ENCODE results near the gene CDK16.

The CDK16 gene

DNA sequence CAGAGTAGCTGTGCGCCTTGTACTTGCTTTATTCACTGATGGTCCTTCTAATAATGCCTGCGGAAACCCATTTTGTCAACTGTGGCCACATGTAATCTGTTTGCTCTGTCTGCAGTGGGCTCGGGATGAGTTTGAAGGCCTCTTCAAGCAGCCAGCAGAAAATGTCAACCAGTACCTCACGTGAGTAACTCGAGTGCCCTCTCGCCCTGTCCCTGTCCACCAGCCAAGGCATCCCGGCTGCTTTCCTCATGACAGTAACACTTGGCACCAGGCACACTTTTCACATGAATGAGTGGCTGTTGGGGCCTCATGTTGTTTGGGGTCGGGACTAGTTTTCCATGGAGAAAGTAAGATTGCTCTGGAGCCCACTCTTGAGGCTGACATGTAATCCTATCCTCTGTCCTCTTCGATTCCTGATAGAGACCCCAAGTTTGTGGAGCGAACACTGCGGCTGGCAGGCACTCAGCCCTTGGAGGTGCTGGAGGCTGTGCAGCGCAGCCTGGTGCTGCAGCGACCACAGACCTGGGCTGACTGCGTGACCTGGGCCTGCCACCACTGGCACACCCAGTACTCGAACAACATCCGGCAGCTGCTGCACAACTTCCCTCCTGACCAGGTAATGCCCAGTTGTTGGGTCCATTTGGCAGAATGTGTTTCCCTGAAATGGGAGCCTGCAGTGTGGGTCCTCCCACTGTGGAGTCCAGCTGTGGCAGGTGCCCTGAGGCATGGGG lies 8.8 kb upstream of the CDK16 start:
- DNase-seq, result no peak

DNA sequence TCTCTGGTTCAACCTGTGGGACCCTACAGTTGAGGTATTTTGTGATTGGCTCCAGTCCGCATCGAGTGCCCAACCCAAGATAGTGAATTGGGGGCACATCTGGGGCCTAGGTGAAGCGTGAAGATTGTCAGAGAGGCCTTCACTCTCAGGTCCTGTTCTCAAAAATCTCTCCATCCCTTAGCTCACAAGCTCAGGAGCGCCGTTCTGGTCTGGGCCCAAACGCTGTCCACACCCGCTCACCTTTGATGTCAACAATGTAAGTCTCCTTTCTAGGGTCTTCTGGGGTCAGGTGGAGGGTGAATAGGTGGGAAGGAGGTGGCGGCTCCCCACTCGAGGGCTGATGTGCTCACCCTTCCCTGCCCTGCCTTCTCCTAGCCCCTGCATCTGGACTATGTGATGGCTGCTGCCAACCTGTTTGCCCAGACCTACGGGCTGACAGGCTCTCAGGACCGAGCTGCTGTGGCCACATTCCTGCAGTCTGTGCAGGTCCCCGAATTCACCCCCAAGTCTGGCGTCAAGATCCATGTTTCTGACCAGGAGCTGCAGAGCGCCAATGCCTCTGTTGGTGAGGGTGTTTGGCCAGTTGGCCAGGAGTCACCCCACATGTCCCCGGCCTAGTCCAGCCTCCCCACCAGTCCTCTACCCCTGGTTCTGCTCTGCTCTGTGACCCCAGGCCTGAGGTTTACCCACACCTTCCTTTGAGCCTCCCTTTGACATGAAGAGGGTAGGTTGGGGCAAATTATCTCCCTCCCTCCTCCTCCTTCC lies 7.6 kb upstream of the CDK16 start:
- DNase-seq, result no peak

DNA sequence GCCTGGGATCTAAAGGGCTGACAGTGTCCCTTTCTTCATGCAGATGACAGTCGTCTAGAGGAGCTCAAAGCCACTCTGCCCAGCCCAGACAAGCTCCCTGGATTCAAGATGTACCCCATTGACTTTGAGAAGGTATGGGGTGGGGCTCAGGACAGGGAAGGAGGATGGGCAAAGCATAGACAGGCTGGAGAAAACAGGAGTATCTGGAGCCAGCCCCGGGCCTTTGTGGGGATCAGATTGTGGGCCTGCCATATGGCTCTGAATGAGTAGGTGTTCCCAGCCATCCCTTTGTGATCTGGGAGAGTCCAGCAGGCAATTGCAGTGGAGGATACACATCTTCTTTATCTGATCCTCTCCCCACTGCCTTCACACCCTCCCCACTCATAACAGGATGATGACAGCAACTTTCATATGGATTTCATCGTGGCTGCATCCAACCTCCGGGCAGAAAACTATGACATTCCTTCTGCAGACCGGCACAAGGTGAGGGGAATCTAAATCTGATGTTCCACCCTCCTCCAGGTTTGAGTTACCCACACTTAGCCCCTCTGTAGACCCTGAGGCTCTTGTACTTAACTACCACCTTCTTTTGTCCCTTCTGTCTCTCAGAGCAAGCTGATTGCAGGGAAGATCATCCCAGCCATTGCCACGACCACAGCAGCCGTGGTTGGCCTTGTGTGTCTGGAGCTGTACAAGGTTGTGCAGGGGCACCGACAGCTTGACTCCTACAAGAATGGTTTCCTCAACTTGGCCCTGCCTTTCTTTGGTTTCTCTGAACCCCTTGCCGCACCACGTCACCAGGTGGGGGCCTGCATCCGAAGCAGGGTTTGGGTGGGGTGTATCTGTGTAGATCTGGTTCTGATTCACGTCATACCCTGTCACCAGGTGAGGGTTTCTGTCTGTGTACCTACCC lies 5.8 kb upstream of the CDK16 start:
- DNase-seq, result no peak

DNA sequence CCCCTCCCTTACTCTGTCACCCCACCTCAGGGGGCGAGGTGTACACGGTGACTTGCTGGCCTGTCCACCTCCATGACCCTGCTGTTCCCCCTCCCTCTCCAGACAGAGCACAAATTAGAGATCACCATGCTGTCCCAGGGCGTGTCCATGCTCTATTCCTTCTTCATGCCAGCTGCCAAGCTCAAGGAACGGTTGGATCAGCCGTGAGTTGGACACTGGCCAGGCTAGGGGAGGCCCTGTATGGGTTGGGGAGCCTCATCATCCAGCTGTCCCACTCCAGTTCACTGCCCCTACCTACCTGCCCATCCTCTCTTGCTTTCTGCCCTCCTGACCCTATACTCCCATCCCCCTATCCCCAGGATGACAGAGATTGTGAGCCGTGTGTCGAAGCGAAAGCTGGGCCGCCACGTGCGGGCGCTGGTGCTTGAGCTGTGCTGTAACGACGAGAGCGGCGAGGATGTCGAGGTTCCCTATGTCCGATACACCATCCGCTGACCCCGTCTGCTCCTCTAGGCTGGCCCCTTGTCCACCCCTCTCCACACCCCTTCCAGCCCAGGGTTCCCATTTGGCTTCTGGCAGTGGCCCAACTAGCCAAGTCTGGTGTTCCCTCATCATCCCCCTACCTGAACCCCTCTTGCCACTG lies 3.9 kb upstream of the CDK16 start:
- DNase-seq, result no peak

DNA sequence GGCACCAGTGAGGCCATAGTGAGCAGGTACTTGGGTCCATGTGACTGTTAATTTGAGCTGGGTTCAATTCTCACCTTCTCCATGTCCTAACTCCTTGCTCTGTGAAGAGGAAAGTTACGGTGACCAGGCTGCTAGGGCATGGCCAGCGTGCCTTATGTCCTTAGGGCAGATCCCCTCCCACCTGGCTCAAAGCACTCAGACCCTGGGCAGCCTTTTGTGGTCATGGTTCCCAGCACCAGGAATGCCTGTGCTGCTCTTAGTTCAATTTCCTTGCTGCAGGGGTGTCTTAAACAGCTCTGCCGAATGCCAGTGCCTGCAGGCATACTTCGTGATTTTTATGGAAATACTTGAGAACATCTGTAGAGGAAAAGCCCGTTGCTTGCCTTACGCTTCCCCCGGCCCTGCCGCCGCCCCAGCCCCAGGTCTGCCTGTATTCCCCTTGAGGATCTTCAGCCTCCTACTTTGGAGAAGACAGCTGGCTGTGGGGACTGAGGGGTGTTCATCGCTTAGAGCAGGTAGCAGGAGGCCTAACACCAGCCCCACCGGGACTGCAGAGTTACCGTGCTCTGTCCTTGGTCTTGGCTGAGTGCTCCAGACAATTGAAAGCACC lies 3.1 kb upstream of the CDK16 start:
- no peak for DNase-seq

DNA sequence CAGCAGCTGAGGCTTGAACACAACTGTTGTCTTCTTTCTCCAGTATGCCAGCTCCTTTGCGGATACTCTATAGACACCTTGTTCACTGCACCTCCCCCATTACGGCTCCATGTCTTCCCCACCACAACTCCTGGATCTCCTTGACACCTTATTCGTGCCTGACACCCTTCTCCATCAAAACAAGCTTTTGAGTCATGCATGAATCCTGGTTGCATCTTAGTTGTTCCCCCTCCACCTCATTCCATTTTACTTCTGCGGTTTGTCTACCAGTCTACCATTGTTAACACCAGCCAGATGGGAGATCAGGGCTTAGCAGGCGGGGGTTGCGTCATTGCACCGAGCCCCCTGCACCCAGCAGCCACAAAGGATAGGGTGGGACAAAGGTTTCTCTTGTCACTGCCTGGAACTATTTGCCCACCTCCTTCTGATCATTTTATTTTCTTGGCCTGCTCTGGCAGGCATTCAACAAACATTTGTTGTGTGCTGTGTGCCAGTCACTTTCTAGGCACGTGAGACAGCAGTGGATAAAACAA lies 2.0 kb upstream of the CDK16 start:
- DNase-seq, result no peak

DNA sequence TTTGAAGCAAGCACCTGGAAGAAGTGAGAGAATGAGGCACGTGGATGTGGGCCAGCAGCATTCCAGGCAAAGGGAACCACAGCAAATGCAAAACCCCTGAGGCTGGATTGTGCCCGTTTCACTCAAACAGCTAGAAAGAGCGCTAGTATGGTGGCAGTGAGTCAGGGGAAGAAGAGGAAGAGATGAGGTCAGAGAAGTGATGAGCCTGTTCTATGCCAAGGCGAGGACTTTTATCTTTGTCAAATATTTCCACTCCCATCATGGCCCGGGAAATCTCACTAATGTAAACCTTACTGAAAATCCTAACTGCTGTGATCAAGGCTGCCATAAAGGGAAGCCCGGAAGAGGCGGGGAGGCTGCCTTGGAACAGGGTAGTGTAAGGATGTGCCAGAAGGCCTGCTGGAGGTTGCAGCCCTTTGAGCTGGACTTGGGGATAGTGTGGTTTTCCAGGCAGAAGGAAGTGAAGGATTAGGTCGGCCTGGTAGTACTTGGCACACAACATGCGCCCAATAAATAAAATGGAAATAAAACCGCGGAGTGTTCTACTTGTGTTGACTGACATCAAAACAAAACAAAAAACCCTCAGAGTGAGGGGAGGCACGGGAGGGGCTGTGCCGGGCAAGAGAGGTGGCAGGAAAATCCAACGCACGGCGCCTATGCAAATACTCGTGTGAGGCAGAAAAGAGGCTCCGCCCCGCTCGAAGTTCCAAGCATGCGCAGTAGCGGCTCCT lies 1.2 kb upstream of the CDK16 start:
- peak; percentile 51 for DNase-seq

DNA sequence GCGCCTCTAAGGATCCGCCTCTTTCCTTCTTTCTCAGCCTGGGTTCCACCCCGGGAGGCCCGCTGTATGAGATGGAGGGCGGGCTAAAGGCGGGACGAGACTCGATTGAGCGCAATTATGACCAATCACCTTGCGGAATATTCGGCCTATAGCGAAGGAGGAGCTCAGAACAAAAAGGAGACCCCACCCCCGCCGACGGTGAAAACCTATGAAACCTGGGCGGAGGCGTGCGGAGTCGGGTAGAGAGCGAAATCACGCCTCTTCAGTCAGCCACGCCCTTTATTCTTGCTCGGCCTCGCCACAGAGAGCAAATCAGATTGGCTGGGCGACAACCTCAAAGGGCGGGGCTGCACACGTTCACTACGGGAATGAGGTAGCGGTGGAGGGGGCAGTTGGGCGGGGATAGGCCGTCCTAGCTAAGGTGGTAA lies 615 bp upstream of the CDK16 start:
- DNase-seq, result peak; percentile 96

DNA sequence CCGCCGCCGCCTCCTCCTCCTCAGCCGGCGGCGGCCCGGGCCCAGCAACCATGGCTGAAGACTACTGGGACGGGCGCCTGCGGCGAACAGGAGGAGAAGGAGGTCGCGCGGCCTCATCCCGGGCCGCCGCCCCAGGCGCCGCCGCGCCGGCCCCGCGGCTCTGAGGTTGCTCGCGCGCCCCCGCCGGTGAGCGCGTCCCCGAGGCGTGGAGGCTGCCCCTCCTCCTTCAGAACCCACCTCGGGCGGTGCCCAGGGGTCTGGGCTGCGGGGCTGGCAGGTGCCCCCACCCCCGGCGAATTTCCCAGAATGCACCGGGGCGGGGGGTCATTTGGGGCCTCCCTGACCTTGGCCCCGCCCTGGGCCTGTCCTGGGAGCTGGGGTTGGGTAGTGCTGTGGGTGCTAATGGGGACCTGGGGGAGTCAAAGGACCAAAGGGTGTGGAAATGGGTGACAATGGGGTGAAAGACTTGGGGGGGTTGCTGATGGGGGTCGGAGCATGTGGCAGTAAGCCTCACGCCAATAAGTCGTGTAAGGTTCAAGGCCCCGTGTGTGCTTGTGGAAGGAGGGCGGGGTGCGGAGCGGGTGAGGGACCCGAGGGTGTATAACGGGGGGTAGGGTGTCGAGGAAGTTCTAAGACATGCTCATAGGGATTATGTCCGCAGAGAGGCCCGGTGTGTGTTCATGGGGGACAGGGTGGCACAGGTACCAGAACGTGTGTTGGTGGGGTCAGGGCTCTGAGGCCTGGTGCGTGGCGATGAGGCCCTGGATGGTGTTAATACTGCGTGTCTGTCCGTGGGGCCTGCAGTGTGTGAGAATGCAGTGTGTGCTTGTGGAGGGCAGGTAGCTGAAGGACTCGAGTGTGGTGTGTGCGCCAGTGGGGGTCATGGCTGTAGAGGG lies 687 bp downstream of the CDK16 start:
- DNase-seq, result no peak

DNA sequence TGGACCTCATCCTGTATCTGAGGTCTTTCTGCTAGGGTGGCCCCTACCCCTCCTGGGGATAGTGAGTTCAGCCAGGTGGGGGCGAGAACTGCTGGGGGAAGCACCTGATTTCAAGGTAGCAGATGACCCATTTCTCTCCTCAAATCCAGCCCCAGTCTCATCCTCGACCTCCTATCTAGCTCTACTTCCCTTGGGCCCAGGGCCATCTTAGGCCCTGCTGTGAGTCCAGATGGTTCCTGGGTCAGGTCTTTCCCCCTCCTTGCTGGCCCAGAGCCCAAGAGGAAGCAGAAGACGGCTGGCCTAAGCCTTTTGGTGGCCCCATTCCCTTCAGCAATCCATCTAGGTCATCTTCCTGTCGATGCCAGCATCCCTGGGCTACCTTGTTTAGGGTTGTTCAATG lies 3.3 kb downstream of the CDK16 start:
- DNase-seq, result no peak

DNA sequence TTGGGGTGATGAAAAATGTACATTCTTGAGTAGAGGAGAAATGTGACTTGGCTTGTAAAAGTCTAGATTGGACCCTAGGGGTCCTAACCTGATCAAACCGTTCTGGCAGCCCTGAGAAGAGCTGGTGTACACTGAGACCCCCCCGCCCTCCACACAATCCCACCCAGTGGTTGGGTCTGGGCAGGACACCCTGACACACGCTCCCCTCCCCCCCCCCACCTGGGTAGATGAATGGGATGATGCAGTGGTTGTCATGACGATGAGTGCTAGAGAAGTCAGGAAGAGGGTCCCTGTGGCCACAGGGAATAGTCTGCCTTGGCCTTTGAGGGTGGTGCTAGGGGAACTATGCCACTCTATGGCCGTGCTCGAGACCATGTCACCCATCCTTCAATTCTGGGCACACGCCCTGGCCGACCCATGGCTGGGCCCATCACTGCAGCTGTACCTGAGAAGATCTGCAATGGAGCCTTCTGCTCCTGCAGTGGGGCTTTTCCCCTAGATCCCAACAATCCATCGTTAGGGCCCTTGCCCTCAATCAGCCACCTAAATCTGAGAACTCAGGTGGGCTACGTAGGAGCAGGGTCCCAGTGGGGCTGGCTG lies 4.4 kb downstream of the CDK16 start:
- DNase-seq, result no peak

DNA sequence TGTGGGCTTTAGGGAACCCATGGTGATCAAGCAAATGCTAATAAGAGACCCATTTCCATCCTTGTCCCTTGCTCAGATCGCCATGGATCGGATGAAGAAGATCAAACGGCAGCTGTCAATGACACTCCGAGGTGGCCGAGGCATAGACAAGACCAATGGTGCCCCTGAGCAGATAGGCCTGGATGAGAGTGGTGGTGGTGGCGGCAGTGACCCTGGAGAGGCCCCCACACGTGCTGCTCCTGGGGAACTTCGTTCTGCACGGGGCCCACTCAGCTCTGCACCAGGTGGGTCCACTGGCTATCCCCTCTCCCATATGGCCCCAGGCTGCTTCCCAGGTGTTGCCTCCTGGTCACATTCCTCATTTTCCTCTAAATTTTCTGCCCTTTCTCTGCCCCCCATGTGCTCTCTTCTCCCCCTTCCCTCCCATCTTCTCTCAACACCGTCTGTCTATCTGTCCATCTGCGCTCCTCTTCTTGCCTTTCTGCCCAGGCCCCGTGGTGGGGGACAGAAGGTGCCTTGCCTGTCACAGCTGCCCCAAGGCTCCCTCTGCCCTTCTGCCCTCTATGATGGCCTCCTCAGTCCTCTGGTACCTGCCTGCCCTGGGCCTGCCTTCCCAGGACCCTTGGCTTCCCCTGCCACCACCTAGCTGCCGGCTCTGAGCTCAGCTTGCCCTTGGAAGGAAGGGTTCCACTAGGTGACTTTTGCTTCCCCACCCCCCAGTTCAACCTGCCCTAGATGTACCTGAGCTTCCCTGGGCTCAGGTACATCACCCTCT lies 5.2 kb downstream of the CDK16 start:
- no peak for DNase-seq

DNA sequence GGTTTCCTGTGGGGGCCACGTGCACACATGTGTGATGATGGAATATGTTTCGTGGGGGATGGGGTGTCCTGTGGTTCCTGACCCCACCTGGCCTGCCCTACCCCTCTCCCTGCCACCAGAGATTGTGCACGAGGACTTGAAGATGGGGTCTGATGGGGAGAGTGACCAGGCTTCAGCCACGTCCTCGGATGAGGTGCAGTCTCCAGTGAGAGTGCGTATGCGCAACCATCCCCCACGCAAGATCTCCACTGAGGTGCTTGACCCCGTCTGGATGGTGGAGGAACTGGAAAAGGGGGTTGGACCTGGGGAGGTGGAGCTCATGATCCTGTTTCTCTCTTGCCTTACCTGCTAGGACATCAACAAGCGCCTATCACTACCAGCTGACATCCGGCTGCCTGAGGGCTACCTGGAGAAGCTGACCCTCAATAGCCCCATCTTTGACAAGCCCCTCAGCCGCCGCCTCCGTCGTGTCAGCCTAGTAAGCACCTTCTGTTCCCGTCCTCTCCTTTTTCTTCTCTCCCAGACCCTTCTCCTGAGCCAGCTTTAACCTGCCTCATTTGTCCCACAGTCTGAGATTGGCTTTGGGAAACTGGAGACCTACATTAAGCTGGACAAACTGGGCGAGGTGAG lies 5.9 kb downstream of the CDK16 start:
- no peak for DNase-seq

DNA sequence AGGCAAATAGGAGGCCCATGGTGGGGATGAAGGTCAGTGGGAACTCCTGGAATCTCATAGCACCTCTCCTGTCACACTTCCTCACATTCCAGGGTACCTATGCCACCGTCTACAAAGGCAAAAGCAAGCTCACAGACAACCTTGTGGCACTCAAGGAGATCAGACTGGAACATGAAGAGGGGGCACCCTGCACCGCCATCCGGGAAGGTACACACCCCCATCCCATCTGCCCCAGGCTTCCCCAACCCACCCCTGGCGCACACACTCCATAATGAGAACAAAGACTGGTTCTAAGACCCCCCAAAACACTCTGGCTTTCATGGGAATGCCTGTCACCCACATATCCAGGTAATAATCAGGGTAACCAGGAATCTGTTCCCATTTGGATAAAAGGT lies 6.4 kb downstream of the CDK16 start:
- DNase-seq, result no peak

DNA sequence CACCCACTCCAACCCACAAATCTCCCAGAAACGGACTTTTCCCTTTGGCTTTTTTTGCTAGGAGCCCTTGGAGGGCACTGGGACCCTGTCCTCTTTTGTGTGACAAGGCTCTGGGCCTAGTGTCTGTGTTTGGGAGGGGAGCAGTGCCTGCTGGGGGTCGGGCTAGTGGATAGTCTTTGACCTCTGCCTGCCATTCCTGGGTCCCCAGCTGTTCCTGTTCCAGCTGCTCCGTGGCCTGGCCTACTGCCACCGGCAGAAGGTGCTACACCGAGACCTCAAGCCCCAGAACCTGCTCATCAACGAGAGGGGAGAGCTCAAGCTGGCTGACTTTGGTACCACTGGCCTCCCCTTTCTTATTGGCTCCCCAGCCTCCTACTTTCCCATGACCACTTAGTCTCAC lies 7.6 kb downstream of the CDK16 start:
- no peak for DNase-seq

DNA sequence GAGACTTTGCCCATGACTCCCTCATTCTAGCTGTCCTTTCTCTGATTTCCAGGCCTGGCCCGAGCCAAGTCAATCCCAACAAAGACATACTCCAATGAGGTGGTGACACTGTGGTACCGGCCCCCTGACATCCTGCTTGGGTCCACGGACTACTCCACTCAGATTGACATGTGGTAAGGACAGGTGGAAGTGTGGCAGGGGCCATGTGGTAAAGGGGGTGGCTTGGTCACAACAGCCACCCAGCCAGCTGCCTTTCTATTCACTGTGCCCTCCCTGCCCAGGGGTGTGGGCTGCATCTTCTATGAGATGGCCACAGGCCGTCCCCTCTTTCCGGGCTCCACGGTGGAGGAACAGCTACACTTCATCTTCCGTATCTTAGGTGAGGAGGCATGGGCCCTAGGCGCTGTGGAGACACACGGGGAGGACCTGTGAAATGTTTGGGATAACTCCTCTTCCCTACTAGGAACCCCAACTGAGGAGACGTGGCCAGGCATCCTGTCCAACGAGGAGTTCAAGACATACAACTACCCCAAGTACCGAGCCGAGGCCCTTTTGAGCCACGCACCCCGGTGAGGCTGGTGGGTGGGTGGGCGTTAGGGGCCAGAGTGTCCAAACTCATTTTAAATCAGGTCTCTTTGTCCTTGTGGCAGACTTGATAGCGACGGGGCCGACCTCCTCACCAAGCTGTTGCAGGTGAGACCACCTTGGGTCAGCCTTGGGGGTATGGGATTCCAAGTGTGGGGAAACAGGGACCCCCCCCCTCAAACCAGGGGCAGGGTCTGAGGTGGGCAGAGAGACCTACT lies 8.3 kb downstream of the CDK16 start:
- no peak for DNase-seq

DNA sequence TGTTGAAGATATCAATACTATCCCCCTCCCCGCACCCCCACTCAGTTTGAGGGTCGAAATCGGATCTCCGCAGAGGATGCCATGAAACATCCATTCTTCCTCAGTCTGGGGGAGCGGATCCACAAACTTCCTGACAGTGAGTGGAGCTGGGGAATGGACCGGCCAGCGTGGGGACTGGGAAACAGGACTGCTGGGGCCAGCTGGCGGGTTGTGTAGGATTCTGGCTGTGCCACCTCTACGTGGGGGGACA lies 8.8 kb downstream of the CDK16 start:
- no peak for DNase-seq
